GM13977 (cell line): Measurements from ENCODE around the gene TIMM22.
A peak's percentile ranks its signal among the peaks of the same experiment; 100 is the strongest.

Experiments used
- DNase-seq: peaks from one replicate; pipeline ENCODE4 v3.0.0; 2012; ENCODE audit warnings: low spot score
- CTCF ChIP-seq: IDR thresholded peaks from 2 replicates; pipeline ENCODE4 v1.5.1; 2012; ENCODE audit warnings: mild to moderate bottlenecking, control low read depth; ENCODE audit not compliant: insufficient read depth; ENCODE audit errors: extremely low read depth, missing control alignments
- in situ Hi-C: fragments of 300-500 bp; cut with MboI; formaldehyde crosslinking; loops from one replicate; pipeline ENCODE4 v1.12.0; 2022; ENCODE audit warnings: low sequenced_read_pairs, low pct_unique_long_range_greater_than_20kb, mixed read lengths, inconsistent platforms; ENCODE audit not compliant: unreplicated experiment

TIMM22 gene

GRCh38 chr17:979539-980405, 17.2 kb upstream of the TIMM22 start, which contains the start of gene NXN:
NXN (minus strand) TSS chr17:979776.
- no peak for TF ChIP-seq CTCF
- in situ Hi-C loops = loop anchor here (10.0 kb wide), 1 partner anchor 195 kb away; the partner anchor contains the start of genes GLOD4 and MRM3
- peak; percentile 99 for DNase-seq

GRCh38 chr17:980406-981291, 16.3 kb upstream of the TIMM22 start:
- peak; percentile 76 for TF ChIP-seq CTCF
- peak; percentile 83 for DNase-seq
- in situ Hi-C loops = loop anchor here (10.0 kb wide), 1 partner anchor 196 kb away; the partner anchor contains the start of genes GLOD4 and MRM3

GRCh38 chr17:981292-981658, 15.7 kb upstream of the TIMM22 start:
- in situ Hi-C loops = loop anchor here (10.0 kb wide), 1 partner anchor 196 kb away; the partner anchor contains the start of genes GLOD4 and MRM3
- no peak for TF ChIP-seq CTCF
- DNase-seq = no peak

- no peak for DNase-seq
- in situ Hi-C loops = loop anchor here (10.0 kb wide), 1 partner anchor 199 kb away; the partner anchor contains the start of genes GLOD4 and MRM3
- TF ChIP-seq CTCF = no peak
These were observed 13.0 kb upstream of the TIMM22 start for GRCh38 chr17:983921-984320.

- in situ Hi-C loops = loop anchor here (10.0 kb wide), 1 partner anchor 202 kb away; the partner anchor contains the start of genes GLOD4 and MRM3
- DNase-seq = no peak
- no peak for TF ChIP-seq CTCF
These were observed 10.5 kb upstream of the TIMM22 start for GRCh38 chr17:986322-986929.

- DNase-seq = no peak
- no peak for TF ChIP-seq CTCF
- in situ Hi-C loops = loop anchor here (10.0 kb wide), 1 partner anchor 203 kb away; the partner anchor contains the start of genes GLOD4 and MRM3
These were observed 9.0 kb upstream of the TIMM22 start for GRCh38 chr17:987931-988330.
